GM21447 (cell line): ENCODE results near the gene ADM5.
"Not testable (repeated sequence)": the region's sequence is repeated elsewhere in the genome, so short reads cannot be mapped to it uniquely, and the experiment has no call there.

ENCODE experiments used
- ATAC-seq: cut with Tn5 transposase; IDR thresholded peaks from one replicate; pipeline ENCODE4 v1.9.1; 2021; ENCODE audit not compliant: unreplicated experiment

The ADM5 gene

GRCh38 chr19:49699364-49699763, 10.0 kb downstream of the ADM5 start:
- no peak for ATAC-seq

- ATAC-seq, result no peak
Measured at GRCh38 chr19:49700563-49700962, 11.2 kb downstream of the ADM5 start.

GRCh38 chr19:49701271-49701786, 11.9 kb downstream of the ADM5 start:
- ATAC-seq, result no peak

GRCh38 chr19:49704888-49705642, 15.7 kb downstream of the ADM5 start:
- no peak for ATAC-seq

- ATAC-seq, result no peak
Measured at GRCh38 chr19:49705919-49706318, 16.5 kb downstream of the ADM5 start.

- no peak for ATAC-seq
Measured at GRCh38 chr19:49710372-49710951, 21.1 kb downstream of the ADM5 start.

GRCh38 chr19:49712397-49712859, 23.0 kb downstream of the ADM5 start:
- no peak for ATAC-seq

- no peak for ATAC-seq
Measured at GRCh38 chr19:49713236-49713845, 23.9 kb downstream of the ADM5 start.

GRCh38 chr19:49716154-49716553, 26.8 kb downstream of the ADM5 start:
- no peak for ATAC-seq

- no peak for ATAC-seq
Measured at GRCh38 chr19:49718511-49718910, 29.1 kb downstream of the ADM5 start.

GRCh38 chr19:49718991-49719390, 29.6 kb downstream of the ADM5 start:
- no peak for ATAC-seq

GRCh38 chr19:49719420-49719819, 30.0 kb downstream of the ADM5 start:
- ATAC-seq, result not testable (repeated sequence)

GRCh38 chr19:49727217-49728030, 38.0 kb downstream of the ADM5 start:
- ATAC-seq, result no peak

GRCh38 chr19:49730166-49730565, 40.8 kb downstream of the ADM5 start:
- ATAC-seq, result no peak

GRCh38 chr19:49738268-49738667, 48.9 kb downstream of the ADM5 start:
- no peak for ATAC-seq

GRCh38 chr19:49739098-49739497, 49.7 kb downstream of the ADM5 start:
- no peak for ATAC-seq

GRCh38 chr19:49739933-49740332, 50.5 kb downstream of the ADM5 start:
- no peak for ATAC-seq
